Testis (tissue), 3 donors: Measurements from ENCODE around the gene CERKL. TPM values are rescaled to one million over a fixed set of nuclear protein-coding genes. Genes with fewer than 3 reads are reported as not detected.

Experiments used
- DNase-seq: peaks from one replicate; pipeline ENCODE4 v3.0.0-alpha.2; 2019
- H3K27ac ChIP-seq, 2 donors: fragments of 200-600 bp; sonication (generic); one replicate each; pipeline ENCODE4 v1.5.1; 2019
- H3K27me3 ChIP-seq: fragments of 200-600 bp; sonication (generic); one replicate; pipeline ENCODE4 v1.5.1; 2019
- H3K36me3 ChIP-seq: fragments of 200-600 bp; sonication (generic); one replicate; pipeline ENCODE4 v1.5.1; 2017; ENCODE audit warnings: low read depth; ENCODE audit errors: missing control alignments
- H3K4me1 ChIP-seq: fragments of 200-600 bp; sonication (generic); one replicate; pipeline ENCODE4 v1.5.1; 2019
- H3K4me3 ChIP-seq, 2 donors: fragments of 200-600 bp; sonication (generic); one replicate each; pipeline ENCODE4 v1.5.1; 2017 to 2019
- H3K9me3 ChIP-seq: fragments of 200-600 bp; sonication (generic); one replicate; pipeline ENCODE4 v1.5.1; 2017
- POLR2A ChIP-seq: fragments of 450-650 bp; IDR thresholded peaks from one replicate; pipeline ENCODE4 v1.6.1; 2017; ENCODE audit warnings: antibody characterized with exemption, mild to moderate bottlenecking, moderate library complexity
- WGBS, 2 donors: methylation state at CpG; one replicate each; pipeline ENCODE4 v1.1.5; 2018; 5-methylcytosine and 5-hydroxymethylcytosine counted together
- intact Hi-C: fragments of 100-400 bp; cut with DNase I; formaldehyde crosslinking; loops from one replicate; pipeline ENCODE4 v1.15.1; 2023; ENCODE audit warnings: low total_unique reads
- polyA plus RNA-seq: library from polyadenylated mRNA; stranded (reverse); fragments of 350-450 nt; fragmentation: Illumina TruSeq; extraction: RNeasy Lipid Tissue Mini Kit (QIAGEN cat#74804); gene quantifications from one replicate; pipeline ENCODE4 v1.2.3, GENCODE V29; 2014; ENCODE audit warnings: low read depth, low replicate concordance; ENCODE audit not compliant: insufficient read depth
- total RNA-seq, 2 donors: library from RNA; depleted of rRNA; stranded (reverse); fragments of >200 nt; gene quantifications; one replicate each; pipeline ENCODE4 v1.2.3, GENCODE V29; 2016
- TF ChIP-seq, protein P1 (sequence below), 3 experiments: fragments of 450-650 bp in 2 of 3; fragments of 200-600 bp in 1 of 3; sonication (generic) in 1 of 3; IDR thresholded peaks; one replicate each; pipeline ENCODE4 v1.5.1; 2016 to 2019; ENCODE audit warnings: antibody characterized with exemption in 3 of 3, mild to moderate bottlenecking in 2 of 3, moderate library complexity in 1 of 3

The CERKL gene
- total and polyA plus RNA-seq, 3 donors from 2014 or later: 0.62 to 2.2 (median 2.1) TPM

DNA sequence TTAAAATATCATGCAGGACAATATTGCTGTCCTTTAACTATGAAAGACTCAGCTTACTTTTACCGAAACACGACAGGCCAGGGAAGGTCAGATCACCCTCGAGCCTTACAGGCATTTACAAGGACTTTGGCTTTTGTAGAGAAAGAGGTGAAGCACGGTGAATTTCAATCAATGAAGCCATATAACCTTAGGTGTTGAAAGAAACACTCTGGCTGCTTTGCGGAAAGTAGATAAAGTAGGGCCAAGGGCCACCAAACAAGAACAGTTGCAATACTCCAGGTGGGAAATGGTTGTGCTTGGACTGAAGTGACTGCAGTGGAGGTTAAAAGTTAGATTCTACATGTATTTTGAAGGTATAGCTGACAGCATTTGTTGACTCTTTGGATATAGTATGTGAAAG lies 80.5 kb downstream of the CERKL start:
- intact Hi-C loops: no loop called here
- DNase-seq: no peak
- no peak for TF ChIP-seq POLR2A
- TF ChIP-seq, protein P1, sequence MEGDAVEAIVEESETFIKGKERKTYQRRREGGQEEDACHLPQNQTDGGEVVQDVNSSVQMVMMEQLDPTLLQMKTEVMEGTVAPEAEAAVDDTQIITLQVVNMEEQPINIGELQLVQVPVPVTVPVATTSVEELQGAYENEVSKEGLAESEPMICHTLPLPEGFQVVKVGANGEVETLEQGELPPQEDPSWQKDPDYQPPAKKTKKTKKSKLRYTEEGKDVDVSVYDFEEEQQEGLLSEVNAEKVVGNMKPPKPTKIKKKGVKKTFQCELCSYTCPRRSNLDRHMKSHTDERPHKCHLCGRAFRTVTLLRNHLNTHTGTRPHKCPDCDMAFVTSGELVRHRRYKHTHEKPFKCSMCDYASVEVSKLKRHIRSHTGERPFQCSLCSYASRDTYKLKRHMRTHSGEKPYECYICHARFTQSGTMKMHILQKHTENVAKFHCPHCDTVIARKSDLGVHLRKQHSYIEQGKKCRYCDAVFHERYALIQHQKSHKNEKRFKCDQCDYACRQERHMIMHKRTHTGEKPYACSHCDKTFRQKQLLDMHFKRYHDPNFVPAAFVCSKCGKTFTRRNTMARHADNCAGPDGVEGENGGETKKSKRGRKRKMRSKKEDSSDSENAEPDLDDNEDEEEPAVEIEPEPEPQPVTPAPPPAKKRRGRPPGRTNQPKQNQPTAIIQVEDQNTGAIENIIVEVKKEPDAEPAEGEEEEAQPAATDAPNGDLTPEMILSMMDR (IDR thresholded peaks at IDR 0.05): no peak
- Histone ChIP-seq H3K4me3 (no peak overlapping the region), H3K27me3 (no peaks in the 10 kb centered on the region), H3K9me3 (no peaks in the 10 kb centered on the region), H3K36me3 (no peaks in the 10 kb centered on the region), H3K4me1 (no peaks in the 10 kb centered on the region), H3K27ac (no peak overlapping the region)
- WGBS, 2 donors: 80% methylated on average over 5 of the region's 5 CpGs

GRCh38 chr2:181575650-181576025 lies 81.3 kb downstream of the CERKL start:
- intact Hi-C loops: no loop called here
- no peaks in the 10 kb centered on the region for H3K36me3 ChIP-seq
- H3K4me1 ChIP-seq: no peaks in the 10 kb centered on the region
- no peak for DNase-seq
- WGBS, 2 donors: 63 to 65% methylated on average over 2 of the region's 2 CpGs
- no peak for TF ChIP-seq POLR2A
- TF ChIP-seq, protein P1 (IDR thresholded peaks at IDR 0.05): no peak
- no peak overlapping the region for H3K27ac ChIP-seq
- no peaks in the 10 kb centered on the region for H3K9me3 ChIP-seq
- H3K4me3 ChIP-seq: no peak overlapping the region
- H3K27me3 ChIP-seq: no peaks in the 10 kb centered on the region

GRCh38 chr2:181575024-181575649 lies 81.8 kb downstream of the CERKL start:
- Histone ChIP-seq H3K27ac (no peak overlapping the region), H3K9me3 (no peaks in the 10 kb centered on the region), H3K4me3 (no peak overlapping the region), H3K36me3 (no peaks in the 10 kb centered on the region), H3K4me1 (no peaks in the 10 kb centered on the region), H3K27me3 (no peaks in the 10 kb centered on the region)
- 80 to 84% methylated on average over 7 of the region's 7 CpGs for whole genome bisulfite sequencing, 2 donors
- DNase-seq: no peak
- intact Hi-C loops: no loop called here
- TF ChIP-seq POLR2A: no peak
- TF ChIP-seq, protein P1 (IDR thresholded peaks at IDR 0.05): no peak

- WGBS, 2 donors: 87 to 93% methylated on average over 7 of the region's 7 CpGs
- no peaks in the 10 kb centered on the region for H3K36me3 ChIP-seq
- H3K27ac ChIP-seq: no peak overlapping the region
- H3K27me3 ChIP-seq: no peaks in the 10 kb centered on the region
- intact Hi-C loops: no loop called here
- H3K9me3 ChIP-seq: no peaks in the 10 kb centered on the region
- DNase-seq: no peak
- no peaks in the 10 kb centered on the region for H3K4me1 ChIP-seq
- H3K4me3 ChIP-seq: no peak overlapping the region
- TF ChIP-seq, protein P1 (IDR thresholded peaks at IDR 0.05): no peak
- no peak for TF ChIP-seq POLR2A
Measured at GRCh38 chr2:181574321-181574720, 82.6 kb downstream of the CERKL start.

DNA sequence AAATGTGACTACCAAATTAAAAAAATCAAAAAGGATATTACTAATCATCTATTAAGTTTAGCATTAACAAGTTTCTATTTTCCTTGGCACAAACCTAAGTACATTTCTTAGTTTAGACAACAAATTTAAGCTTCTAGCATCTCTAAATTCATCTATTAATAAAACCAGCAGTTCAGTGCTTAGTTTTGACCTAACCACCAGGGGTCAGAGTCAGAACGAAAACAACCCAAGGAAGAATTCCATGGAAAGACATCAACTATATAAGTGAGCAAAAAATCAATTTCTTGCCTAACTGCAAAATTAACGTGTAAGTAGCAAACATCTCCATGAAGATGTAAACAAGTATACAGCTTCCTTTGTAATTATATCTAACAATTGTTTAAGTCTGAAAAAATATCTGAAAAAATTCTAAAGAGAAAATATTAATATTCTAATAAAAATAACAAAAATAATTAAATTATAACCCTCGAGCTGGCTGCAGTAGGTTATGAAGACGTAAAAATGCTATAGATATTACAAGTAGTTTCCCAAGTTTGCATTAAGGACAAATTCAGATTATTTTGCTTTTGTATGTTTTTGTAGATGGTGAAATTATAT lies 83.7 kb downstream of the CERKL start:
- Histone ChIP-seq H3K4me3 (no peak overlapping the region), H3K27ac (no peak overlapping the region), H3K27me3 (no peaks in the 10 kb centered on the region), H3K36me3 (no peaks in the 10 kb centered on the region), H3K9me3 (no peaks in the 10 kb centered on the region), H3K4me1 (no peaks in the 10 kb centered on the region)
- no peak for TF ChIP-seq POLR2A
- TF ChIP-seq, protein P1 (IDR thresholded peaks at IDR 0.05): peak in 2 of 3 experiments; percentile 11 to 43
- intact Hi-C loops: no loop called here
- WGBS, 2 donors: 62 to 66% methylated on average over 4 of the region's 4 CpGs
- no peak for DNase-seq
